Measurements from ENCODE around the gene DONSON. TPM values are rescaled to one million over a fixed set of nuclear protein-coding genes. Genes with fewer than 3 reads are reported as not detected.

The DONSON gene
- polyA plus RNA-seq, 4 donors = 27.9 to 48.2 (median 35.8) TPM

DNA sequence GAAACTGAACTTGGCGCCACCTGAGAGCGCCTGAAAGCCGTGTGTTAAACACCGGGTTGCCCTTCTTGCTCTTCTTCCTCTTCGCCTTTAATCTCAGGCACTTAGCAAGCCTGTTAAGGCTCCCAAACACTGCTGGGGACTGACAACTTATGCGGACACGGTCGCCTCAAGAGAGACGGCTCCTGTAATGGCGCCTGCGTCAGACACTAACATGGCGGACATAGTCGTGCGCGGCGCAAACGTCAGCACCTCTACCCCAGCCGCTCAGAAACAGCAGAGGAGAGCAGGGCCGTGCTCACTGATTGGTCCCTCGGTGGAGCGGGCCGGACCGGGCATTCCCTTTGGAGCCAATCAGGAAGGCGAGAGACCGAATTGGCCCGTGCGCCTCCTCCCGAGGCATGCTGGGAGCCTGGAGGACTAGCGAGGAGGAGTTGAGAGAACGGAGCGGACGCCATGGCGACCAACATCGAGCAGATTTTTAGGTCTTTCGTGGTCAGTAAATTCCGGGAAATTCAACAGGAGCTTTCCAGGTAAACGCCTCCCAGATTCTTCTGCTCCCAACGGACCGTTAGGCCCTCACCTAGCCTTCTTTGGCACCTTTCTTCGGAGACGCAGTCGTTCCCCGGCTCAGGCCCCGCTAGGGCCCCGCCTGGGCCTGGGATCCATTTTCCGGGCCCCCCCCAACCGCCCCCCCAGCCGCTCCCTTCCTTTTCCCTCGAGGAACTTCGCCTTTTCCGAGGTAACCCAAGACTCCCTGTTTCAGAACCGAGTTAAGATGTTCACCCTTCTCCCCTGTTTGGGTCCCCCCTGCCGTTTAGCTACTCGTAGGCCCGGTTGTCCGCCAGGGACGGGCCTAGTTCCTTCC lies 45.6 kb downstream of the DONSON start, which contains the start of gene SON:
Gene SON (plus strand): TSS at position 399 of the 865 bp plus-strand sequence. CDS start 55 bp downstream, at position 454.
- DNase-seq (ENCODE audit: low read depth in 4 of 4, low spot score in 2 of 4) = peak; percentile 93 to 97 (median 96)

- DNase-seq (ENCODE audit: low read depth in 4 of 4, low spot score in 2 of 4) = peak; percentile 56 to 69 (median 63)
These were observed 46.5 kb downstream of the DONSON start, which contains the start of gene GART for GRCh38 chr21:33541756-33542639. GART (minus strand) TSS chr21:33542117; CDS start chr21:33539315, 2,802 bp downstream.

GRCh38 chr21:33541105-33541711 lies 47.3 kb downstream of the DONSON start:
- no peak for DNase-seq (ENCODE audit: low read depth in 4 of 4, low spot score in 2 of 4)

- no peak for DNase-seq (ENCODE audit: low read depth in 4 of 4, low spot score in 2 of 4)
These were observed 47.8 kb downstream of the DONSON start for GRCh38 chr21:33540711-33541104.

- DNase-seq (ENCODE audit: low read depth in 4 of 4, low spot score in 2 of 4) = no peak
These were observed 48.9 kb downstream of the DONSON start for GRCh38 chr21:33539616-33540015.

GRCh38 chr21:33537212-33537611 lies 51.3 kb downstream of the DONSON start:
- no peak for DNase-seq (ENCODE audit: low read depth in 4 of 4, low spot score in 2 of 4)

DNA sequence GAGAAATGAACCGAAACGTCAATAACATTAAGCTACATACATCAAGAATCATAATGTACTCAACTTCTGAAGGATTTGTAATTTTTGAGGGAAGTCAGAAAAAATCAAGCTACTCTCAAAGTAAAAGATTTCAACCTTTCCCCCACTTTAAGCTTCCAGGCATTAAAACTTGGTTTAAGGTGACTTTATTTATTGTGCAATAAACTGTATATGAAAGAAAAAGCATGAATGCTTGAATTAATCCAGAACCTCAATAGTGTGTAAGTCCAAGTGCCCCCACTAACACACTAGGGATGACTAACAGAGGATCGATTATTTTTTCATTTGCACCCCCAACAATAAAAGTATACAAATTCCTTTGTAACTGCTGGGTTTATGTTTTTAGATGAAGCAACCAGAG lies 57.5 kb downstream of the DONSON start:
- DNase-seq (ENCODE audit: low read depth in 4 of 4, low spot score in 2 of 4) = no peak

Other genes with a start within 250 kb of the DONSON start
- gene IFNGR2, start 185.3 kb downstream of the DONSON start, polyA plus RNA-seq (ENCODE audit: insufficient read length in 4 of 4) = 10 to 100 TPM; 70.1 to 88.0 (median 80.2) TPM
- 10 to 100 TPM; 49.1 to 85.3 (median 56.4) TPM for gene TMEM50B, start 108.7 kb downstream of the DONSON start, polyA plus RNA-seq (ENCODE audit: insufficient read length in 4 of 4)
- 1 to 10 TPM; 4.3 to 6.1 (median 5.6) TPM for gene DNAJC28, start 97.0 kb downstream of the DONSON start, polyA plus RNA-seq (ENCODE audit: insufficient read length in 4 of 4)
- gene GART, start 46.6 kb downstream of the DONSON start, polyA plus RNA-seq (ENCODE audit: insufficient read length in 4 of 4) = 10 to 100 TPM; 63.2 to 95.0 (median 75.1) TPM
- 100 to 1,000 TPM; 259 to 402 (median 330) TPM for gene SON, start 45.6 kb downstream of the DONSON start, polyA plus RNA-seq (ENCODE audit: insufficient read length in 4 of 4)
- 10 to 100 TPM; 54.8 to 79.4 (median 60.6) TPM for gene CRYZL1, start 53.1 kb upstream of the DONSON start, polyA plus RNA-seq (ENCODE audit: insufficient read length in 4 of 4)
- gene ITSN1, start 53.8 kb upstream of the DONSON start, polyA plus RNA-seq (ENCODE audit: insufficient read length in 4 of 4) = 10 to 100 TPM; 36.8 to 57.2 (median 46.8) TPM